T-helper 17 cell (primary cell): Measurements from ENCODE around the gene CYP2A6. TPM values are rescaled to one million over a fixed set of nuclear protein-coding genes. Genes with fewer than 3 reads are reported as not detected.
A peak's percentile ranks its signal among the peaks of the same experiment; 100 is the strongest.
"Not testable (repeated sequence)": the region's sequence is repeated elsewhere in the genome, so short reads cannot be mapped to it uniquely, and the experiment has no call there.

Experiments
- ATAC-seq: fragments of 150-1000 bp; cut with Tn5 transposase; 2 replicates; pipeline ENCODE4 v1.10.0; 2021; ENCODE audit warnings: mild to moderate bottlenecking, moderate library complexity
- DNase-seq, 3 donors: peaks; one replicate each; pipeline versions ENCODE4 v3.0.0 to v3.0.0-alpha.2; 2020 to 2021
- H3K9me3 ChIP-seq: one replicate; pipeline ENCODE4 v1.7.0; 2013; ENCODE audit warnings: low read length, mild to moderate bottlenecking; ENCODE audit not compliant: control insufficient read depth, poor library complexity, severe bottlenecking
- H3K27ac Mint-ChIP-seq: one replicate; pipeline ENCODE4 v1.8.0; 2022; ENCODE audit warnings: mild to moderate bottlenecking, moderate library complexity, mixed read lengths
- H3K27me3 Mint-ChIP-seq: one replicate; pipeline ENCODE4 v1.8.0; 2022; ENCODE audit warnings: mixed read lengths
- H3K36me3 Mint-ChIP-seq: one replicate; pipeline ENCODE4 v1.8.0; 2022; ENCODE audit warnings: low read depth, mixed read lengths
- H3K4me1 Mint-ChIP-seq: one replicate; pipeline ENCODE4 v1.8.0; 2022; ENCODE audit warnings: mild to moderate bottlenecking, mixed read lengths
- H3K4me3 Mint-ChIP-seq: one replicate; pipeline ENCODE4 v1.8.0; 2022; ENCODE audit warnings: mild to moderate bottlenecking, moderate library complexity, mixed read lengths
- total RNA-seq, 4 donors: library from RNA in 2 of 4; stranded (reverse) in 2 of 4; gene quantifications; one replicate each; pipeline ENCODE4 v1.2.3 and lab custom pipeline; 2022 to 2026

Gene CYP2A6
- total RNA-seq, 2 donors from 2014 or later, result not detected

- H3K27me3 Mint-ChIP-seq, result peaks cover 29% of the 10 kb centered on the region
- DNase-seq, result no peak
- H3K9me3 ChIP-seq, result no peaks in the 10 kb centered on the region
- H3K27ac Mint-ChIP-seq, result no peak overlapping the region
- H3K4me1 Mint-ChIP-seq, result peaks cover 8% of the 10 kb centered on the region
- ATAC-seq, result no peak
- no peaks in the 10 kb centered on the region for H3K36me3 Mint-ChIP-seq
- H3K4me3 Mint-ChIP-seq, result no peak overlapping the region
These were observed 22.0 kb upstream of the CYP2A6 start for GRCh38 chr19:40872209-40872608.

GRCh38 chr19:40867701-40868100 is 17.5 kb upstream of the CYP2A6 start:
- no peak for DNase-seq
- H3K4me3 Mint-ChIP-seq, result no peak overlapping the region
- H3K27ac Mint-ChIP-seq, result no peak overlapping the region
- H3K4me1 Mint-ChIP-seq, result no peaks in the 10 kb centered on the region
- H3K27me3 Mint-ChIP-seq, result peaks cover 16% of the 10 kb centered on the region
- ATAC-seq, result no peak
- no peaks in the 10 kb centered on the region for H3K9me3 ChIP-seq
- H3K36me3 Mint-ChIP-seq, result no peaks in the 10 kb centered on the region

- not testable (repeated sequence) for H3K4me3 Mint-ChIP-seq, H3K36me3 Mint-ChIP-seq, H3K27ac Mint-ChIP-seq, DNase-seq, H3K4me1 Mint-ChIP-seq, H3K9me3 ChIP-seq, ATAC-seq
- peaks cover 16% of the 10 kb centered on the region for H3K27me3 Mint-ChIP-seq
These were observed 14.7 kb upstream of the CYP2A6 start for GRCh38 chr19:40864739-40865496.

- ATAC-seq (no peak), DNase-seq (no peak)
- H3K27me3 Mint-ChIP-seq, result peaks cover 16% of the 10 kb centered on the region
- H3K4me3 Mint-ChIP-seq, result no peak overlapping the region
- no peaks in the 10 kb centered on the region for H3K36me3 Mint-ChIP-seq
- H3K9me3 ChIP-seq, result no peaks in the 10 kb centered on the region
- H3K4me1 Mint-ChIP-seq, result no peaks in the 10 kb centered on the region
- H3K27ac Mint-ChIP-seq, result no peak overlapping the region
These were observed 12.5 kb upstream of the CYP2A6 start for GRCh38 chr19:40862785-40863184.

GRCh38 chr19:40862333-40862732 is 12.1 kb upstream of the CYP2A6 start:
- DNase-seq (no peak), ATAC-seq (no peak)
- H3K4me1 Mint-ChIP-seq, result no peaks in the 10 kb centered on the region
- H3K36me3 Mint-ChIP-seq, result no peaks in the 10 kb centered on the region
- no peak overlapping the region for H3K27ac Mint-ChIP-seq
- no peak overlapping the region for H3K4me3 Mint-ChIP-seq
- peaks cover 16% of the 10 kb centered on the region for H3K27me3 Mint-ChIP-seq
- no peaks in the 10 kb centered on the region for H3K9me3 ChIP-seq

GRCh38 chr19:40858109-40858508 is 7.9 kb upstream of the CYP2A6 start:
- no peak for ATAC-seq
- H3K36me3 Mint-ChIP-seq, result no peaks in the 10 kb centered on the region

GRCh38 chr19:40852467-40853152 is 2.4 kb upstream of the CYP2A6 start:
- not testable (repeated sequence) for H3K27me3 Mint-ChIP-seq, H3K4me1 Mint-ChIP-seq, H3K27ac Mint-ChIP-seq, DNase-seq, H3K36me3 Mint-ChIP-seq, ATAC-seq, H3K9me3 ChIP-seq, H3K4me3 Mint-ChIP-seq

More at GRCh38 chr19:40858109-40858508, 7.9 kb upstream of the CYP2A6 start:
- no peak for DNase-seq
- no peaks in the 10 kb centered on the region for H3K4me1 Mint-ChIP-seq
- no peak overlapping the region for H3K27ac Mint-ChIP-seq
- peaks cover 8% of the 10 kb centered on the region for H3K27me3 Mint-ChIP-seq
- no peaks in the 10 kb centered on the region for H3K9me3 ChIP-seq
- H3K4me3 Mint-ChIP-seq, result no peak overlapping the region

- H3K36me3 Mint-ChIP-seq, ATAC-seq, H3K9me3 ChIP-seq, DNase-seq: not testable (repeated sequence)
- peak overlapping the region; percentile 90 for H3K27ac Mint-ChIP-seq
- peaks cover 23% of the 10 kb centered on the region for H3K4me1 Mint-ChIP-seq
- peak overlapping the region; percentile 41 for H3K4me3 Mint-ChIP-seq
- peaks cover 15% of the 10 kb centered on the region for H3K27me3 Mint-ChIP-seq
These were observed 3.5 kb downstream of the CYP2A6 start for GRCh38 chr19:40846722-40847121.

GRCh38 chr19:40843653-40844052 is 6.6 kb downstream of the CYP2A6 start:
- Mint-ChIP-seq H3K4me3 (peak overlapping the region; percentile 71), H3K27me3 (peaks cover 15% of the 10 kb centered on the region), H3K4me1 (peaks cover 16% of the 10 kb centered on the region), H3K27ac (peak overlapping the region; percentile 90)
- peak; percentile 91 for ATAC-seq
- peak; percentile 46 to 74 (median 60) for DNase-seq
- not testable (repeated sequence) for H3K9me3 ChIP-seq, H3K36me3 Mint-ChIP-seq

- H3K4me3 Mint-ChIP-seq, result peak overlapping the region; percentile 71
- peaks cover 15% of the 10 kb centered on the region for H3K27me3 Mint-ChIP-seq
- H3K9me3 ChIP-seq, DNase-seq, H3K36me3 Mint-ChIP-seq: not testable (repeated sequence)
- peak overlapping the region; percentile 90 for H3K27ac Mint-ChIP-seq
- peak; percentile 59 for ATAC-seq
- H3K4me1 Mint-ChIP-seq, result peaks cover 16% of the 10 kb centered on the region
These were observed 7.1 kb downstream of the CYP2A6 start for GRCh38 chr19:40842997-40843652.

GRCh38 chr19:40842012-40842411 is 8.2 kb downstream of the CYP2A6 start:
- H3K27ac Mint-ChIP-seq, H3K9me3 ChIP-seq, H3K36me3 Mint-ChIP-seq, H3K4me3 Mint-ChIP-seq, DNase-seq, H3K27me3 Mint-ChIP-seq, ATAC-seq: not testable (repeated sequence)
- peaks cover 16% of the 10 kb centered on the region for H3K4me1 Mint-ChIP-seq

- H3K36me3 Mint-ChIP-seq, H3K4me3 Mint-ChIP-seq: not testable (repeated sequence)
These were observed 11.8 kb downstream of the CYP2A6 start for GRCh38 chr19:40838477-40838876.

GRCh38 chr19:40836754-40837429 is 13.4 kb downstream of the CYP2A6 start:
- H3K4me3 Mint-ChIP-seq, result no peak overlapping the region
- H3K9me3 ChIP-seq, result no peaks in the 10 kb centered on the region
- H3K27me3 Mint-ChIP-seq, result no peaks in the 10 kb centered on the region
- ATAC-seq, result no peak
- H3K4me1 Mint-ChIP-seq, result peaks cover 2% of the 10 kb centered on the region
- no peak for DNase-seq
- H3K27ac Mint-ChIP-seq, result no peak overlapping the region
- H3K36me3 Mint-ChIP-seq, result no peaks in the 10 kb centered on the region

More at GRCh38 chr19:40838477-40838876, 11.8 kb downstream of the CYP2A6 start:
- not testable (repeated sequence) for H3K27me3 Mint-ChIP-seq, ATAC-seq, DNase-seq, H3K4me1 Mint-ChIP-seq, H3K9me3 ChIP-seq, H3K27ac Mint-ChIP-seq
